ENCODE results near the gene BTBD1. TPM values are rescaled to one million over a fixed set of nuclear protein-coding genes. Genes with fewer than 3 reads are reported as not detected.

Gene BTBD1
- total RNA-seq, 4 donors from 2014 or later: 37.3 to 60.8 (median 55.9) TPM

GRCh38 chr15:82972990-82973389 is 94.1 kb downstream of the BTBD1 start:
- no peaks in the 10 kb centered on the region for H3K9me3 ChIP-seq
- no peaks in the 10 kb centered on the region for H3K36me3 ChIP-seq
- intact Hi-C loops (cut with DNase I): no loop called here
- 92 to 95% methylated on average over 1 of the region's 1 CpG for WGBS, 2 donors
- H3K27me3 ChIP-seq: no peaks in the 10 kb centered on the region
- H3K4me1 ChIP-seq: no peaks in the 10 kb centered on the region
- TF ChIP-seq POLR2A (IDR thresholded peaks at IDR 0.05) (no peak), CTCF (IDR thresholded peaks at IDR 0.05) (no peak)
- no peak overlapping the region for H3K4me3 ChIP-seq
- no peak for DNase-seq
- no peak overlapping the region for H3K27ac ChIP-seq

GRCh38 chr15:82971218-82971984 is 95.7 kb downstream of the BTBD1 start:
- TF ChIP-seq POLR2A (IDR thresholded peaks at IDR 0.05) (no peak), CTCF (IDR thresholded peaks at IDR 0.05) (no peak)
- DNase-seq: no peak
- H3K9me3 ChIP-seq: no peaks in the 10 kb centered on the region
- H3K27me3 ChIP-seq: no peaks in the 10 kb centered on the region
- H3K27ac ChIP-seq: no peak overlapping the region
- no peak overlapping the region for H3K4me3 ChIP-seq
- WGBS, 2 donors: 80% methylated on average over 2 of the region's 2 CpGs
- H3K36me3 ChIP-seq: no peaks in the 10 kb centered on the region
- no peaks in the 10 kb centered on the region for H3K4me1 ChIP-seq
- intact Hi-C loops (cut with DNase I): no loop called here

- Histone ChIP-seq H3K9me3 (no peaks in the 10 kb centered on the region), H3K36me3 (no peaks in the 10 kb centered on the region), H3K27me3 (no peaks in the 10 kb centered on the region), H3K27ac (no peak overlapping the region), H3K4me1 (no peaks in the 10 kb centered on the region), H3K4me3 (no peak overlapping the region)
- WGBS, 2 donors: 50 to 59% methylated on average over 1 of the region's 1 CpG
- TF ChIP-seq POLR2A (IDR thresholded peaks at IDR 0.05): no peak
- no peak for TF ChIP-seq CTCF (IDR thresholded peaks at IDR 0.05)
- no peak for DNase-seq
- intact Hi-C loops (cut with DNase I): no loop called here
Observed at GRCh38 chr15:82970696-82971095, 96.4 kb downstream of the BTBD1 start.

- intact Hi-C loops (cut with DNase I): no loop called here
- TF ChIP-seq CTCF (IDR thresholded peaks at IDR 0.05) (no peak), POLR2A (IDR thresholded peaks at IDR 0.05) (no peak)
- H3K36me3 ChIP-seq: no peaks in the 10 kb centered on the region
- 43 to 52% methylated on average over 3 of the region's 3 CpGs for WGBS, 2 donors
- no peaks in the 10 kb centered on the region for H3K27me3 ChIP-seq
- H3K4me1 ChIP-seq: no peaks in the 10 kb centered on the region
- H3K9me3 ChIP-seq: no peaks in the 10 kb centered on the region
- no peak overlapping the region for H3K27ac ChIP-seq
- no peak overlapping the region for H3K4me3 ChIP-seq
- DNase-seq: no peak
Observed at GRCh38 chr15:82970078-82970686, 96.9 kb downstream of the BTBD1 start.

GRCh38 chr15:82969353-82969752 is 97.7 kb downstream of the BTBD1 start:
- Histone ChIP-seq H3K27me3 (no peaks in the 10 kb centered on the region), H3K9me3 (no peaks in the 10 kb centered on the region), H3K4me1 (no peaks in the 10 kb centered on the region), H3K27ac (no peak overlapping the region), H3K36me3 (no peaks in the 10 kb centered on the region), H3K4me3 (no peak overlapping the region)
- no peak for TF ChIP-seq CTCF (IDR thresholded peaks at IDR 0.05)
- no peak for TF ChIP-seq POLR2A (IDR thresholded peaks at IDR 0.05)
- DNase-seq: no peak
- intact Hi-C loops (cut with DNase I): no loop called here
- WGBS, 2 donors: 80 to 88% methylated on average over 7 of the region's 7 CpGs
